Kidney glomerular epithelial cell (primary cell): ENCODE measurements around the gene LHX4.

Experiments used
- DNase-seq: peaks from one replicate; lab custom pipeline; 2025; lab: John Stamatoyannopoulos, UW

The LHX4 gene

DNA sequence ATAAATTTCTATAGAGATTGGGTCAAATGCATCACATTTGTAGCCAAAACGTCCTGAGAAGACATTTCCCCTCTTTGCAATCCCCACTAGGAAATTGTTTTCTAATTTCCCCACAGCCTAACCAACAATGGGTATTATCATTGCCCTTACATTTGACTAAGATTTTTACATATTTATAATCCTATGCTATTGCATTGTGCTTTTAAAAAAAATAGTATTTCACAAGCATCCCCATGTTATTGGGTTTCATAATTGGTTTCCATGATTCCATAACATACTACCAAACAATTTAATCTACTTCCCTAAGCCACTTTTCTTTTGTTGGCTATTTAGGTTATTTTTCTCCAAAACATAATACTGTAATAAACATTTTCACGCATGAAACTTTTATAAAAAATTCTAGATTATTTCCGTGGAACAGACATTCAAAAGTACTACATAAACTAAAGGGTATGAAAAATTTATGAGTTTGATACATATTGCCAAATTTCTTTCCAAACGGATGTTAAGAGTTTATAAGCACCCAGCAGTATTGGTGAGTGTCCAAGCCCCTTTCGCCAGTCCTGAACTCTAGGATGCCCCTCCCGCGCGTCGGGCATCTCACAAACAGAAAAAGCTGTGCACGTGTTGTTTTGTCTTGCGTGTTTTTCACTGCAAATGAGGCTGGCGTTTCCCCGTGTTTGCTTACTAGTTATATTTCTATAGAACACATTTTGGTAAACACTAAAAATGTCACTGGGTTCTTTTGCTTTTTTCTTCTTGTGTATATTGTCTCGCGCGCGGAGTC, 2.0 kb upstream of the LHX4 start:
- no peak for DNase-seq

GRCh38 chr1:180228648-180229482, 1.2 kb upstream of the LHX4 start:
- no peak for DNase-seq

DNA sequence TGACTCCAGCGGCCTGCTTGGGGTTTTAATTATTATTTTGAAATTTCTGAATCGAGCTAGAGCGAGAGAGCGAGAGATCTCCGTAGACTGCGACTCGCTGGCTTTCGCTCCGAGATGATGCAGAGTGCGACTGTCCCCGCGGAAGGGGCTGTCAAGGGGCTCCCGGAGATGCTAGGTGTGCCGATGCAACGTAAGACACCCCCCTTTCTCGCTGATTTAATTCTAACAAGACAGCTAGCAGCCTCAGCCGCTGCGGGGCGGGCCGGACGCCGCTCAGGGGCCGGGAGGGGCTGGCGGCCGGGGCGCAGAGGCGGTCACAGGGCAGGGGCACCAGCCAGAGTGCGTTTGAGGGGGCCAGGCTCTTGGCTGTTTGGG, 339 bp downstream of the LHX4 start:
- DNase-seq = no peak

GRCh38 chr1:180230791-180231505, 884 bp downstream of the LHX4 start:
- peak; percentile 51 for DNase-seq

- DNase-seq = peak; percentile 45
These were observed 1.4 kb downstream of the LHX4 start for GRCh38 chr1:180231506-180231921.

- no peak for DNase-seq
These were observed 1.9 kb downstream of the LHX4 start for GRCh38 chr1:180231936-180232335.

DNA sequence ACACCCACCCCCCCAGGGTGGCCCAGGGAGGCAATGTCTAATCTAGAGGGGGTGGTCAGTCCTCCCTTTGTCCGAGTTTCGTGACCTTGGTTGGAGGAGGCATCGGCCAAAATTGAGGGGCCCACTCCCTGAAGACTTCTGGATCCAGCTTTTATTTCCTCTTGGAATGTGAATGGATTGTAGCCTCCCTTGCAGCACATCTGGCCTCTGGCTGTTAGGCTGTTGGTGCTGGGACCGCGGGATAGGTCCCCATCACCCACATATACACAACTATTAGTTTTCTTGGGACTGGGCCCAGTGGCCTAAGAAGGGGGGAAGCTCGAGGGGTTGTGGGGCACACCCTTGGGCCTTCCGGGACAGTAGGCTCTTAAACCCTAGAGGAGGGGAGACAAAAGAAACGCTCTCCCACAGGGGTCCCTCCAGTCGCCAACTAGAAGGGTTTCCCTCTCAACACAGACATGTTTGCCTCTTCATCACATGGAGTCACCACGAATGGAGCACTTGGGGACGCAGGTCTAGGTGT, 2.5 kb downstream of the LHX4 start:
- DNase-seq = no peak

DNA sequence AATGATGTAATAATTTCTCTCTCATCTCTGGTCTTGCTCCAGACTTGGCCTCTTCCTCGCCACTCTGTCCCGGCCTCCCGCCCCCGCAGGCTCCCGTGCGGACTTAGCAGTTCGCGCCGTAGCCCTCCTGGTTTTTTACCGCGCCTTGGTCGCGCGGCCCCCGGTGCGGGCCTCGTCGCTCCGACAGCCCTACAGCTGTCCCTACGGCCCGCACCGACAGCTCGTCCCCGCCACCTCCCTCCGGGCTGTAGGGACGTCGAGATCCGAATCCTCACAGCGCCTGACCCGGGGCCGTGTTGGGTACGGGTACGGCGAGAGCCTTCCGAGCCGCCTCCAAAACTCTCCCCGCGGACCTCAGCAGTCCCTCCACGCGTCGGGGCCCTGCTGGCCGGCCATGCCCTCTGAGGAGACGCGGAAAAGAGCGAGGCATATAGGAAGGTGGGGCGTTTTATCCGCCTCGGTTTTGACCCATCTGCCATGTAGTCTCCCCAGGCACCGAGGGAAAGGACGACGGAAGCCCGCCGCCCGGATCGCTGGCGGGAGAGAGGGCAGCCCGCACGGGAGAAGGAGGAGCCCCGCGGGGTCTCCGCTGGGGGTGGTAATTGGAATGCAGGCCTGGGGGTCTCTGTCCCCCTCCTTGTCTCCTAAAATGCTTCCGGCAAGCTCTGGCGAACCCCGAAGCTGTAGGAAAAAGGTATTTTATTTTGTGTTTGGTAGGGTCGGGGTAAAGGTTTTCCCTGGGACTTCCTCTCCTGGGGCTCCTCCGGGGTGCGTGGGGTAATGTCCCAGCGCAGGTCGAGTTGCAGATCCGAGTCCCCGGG, 3.3 kb downstream of the LHX4 start:
- DNase-seq = no peak

- no peak for DNase-seq
These were observed 4.5 kb downstream of the LHX4 start for GRCh38 chr1:180234369-180235076.

DNA sequence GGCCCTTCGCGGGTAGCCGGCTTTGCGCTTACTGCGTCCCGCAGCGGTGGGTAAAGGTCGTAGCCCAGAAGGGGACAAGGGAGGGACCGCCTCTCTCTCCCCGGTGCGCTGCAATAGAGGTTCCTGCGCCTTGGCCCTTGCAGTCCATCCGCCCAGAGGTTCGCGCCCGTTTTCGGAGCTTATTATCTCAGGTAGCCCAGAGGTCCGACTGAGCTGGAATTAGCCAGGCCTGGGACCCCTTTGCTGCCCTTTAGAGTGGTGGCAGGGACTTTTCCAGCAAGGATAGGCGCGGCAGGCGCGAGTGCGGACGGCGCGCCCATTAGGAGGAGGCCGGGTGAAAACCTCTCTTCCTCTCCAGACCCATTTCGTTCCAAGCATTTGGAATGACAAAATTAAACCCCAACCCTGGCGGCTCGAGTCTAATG, 5.0 kb downstream of the LHX4 start:
- DNase-seq = no peak

- no peak for DNase-seq
These were observed 5.6 kb downstream of the LHX4 start for GRCh38 chr1:180235502-180236239.

DNA sequence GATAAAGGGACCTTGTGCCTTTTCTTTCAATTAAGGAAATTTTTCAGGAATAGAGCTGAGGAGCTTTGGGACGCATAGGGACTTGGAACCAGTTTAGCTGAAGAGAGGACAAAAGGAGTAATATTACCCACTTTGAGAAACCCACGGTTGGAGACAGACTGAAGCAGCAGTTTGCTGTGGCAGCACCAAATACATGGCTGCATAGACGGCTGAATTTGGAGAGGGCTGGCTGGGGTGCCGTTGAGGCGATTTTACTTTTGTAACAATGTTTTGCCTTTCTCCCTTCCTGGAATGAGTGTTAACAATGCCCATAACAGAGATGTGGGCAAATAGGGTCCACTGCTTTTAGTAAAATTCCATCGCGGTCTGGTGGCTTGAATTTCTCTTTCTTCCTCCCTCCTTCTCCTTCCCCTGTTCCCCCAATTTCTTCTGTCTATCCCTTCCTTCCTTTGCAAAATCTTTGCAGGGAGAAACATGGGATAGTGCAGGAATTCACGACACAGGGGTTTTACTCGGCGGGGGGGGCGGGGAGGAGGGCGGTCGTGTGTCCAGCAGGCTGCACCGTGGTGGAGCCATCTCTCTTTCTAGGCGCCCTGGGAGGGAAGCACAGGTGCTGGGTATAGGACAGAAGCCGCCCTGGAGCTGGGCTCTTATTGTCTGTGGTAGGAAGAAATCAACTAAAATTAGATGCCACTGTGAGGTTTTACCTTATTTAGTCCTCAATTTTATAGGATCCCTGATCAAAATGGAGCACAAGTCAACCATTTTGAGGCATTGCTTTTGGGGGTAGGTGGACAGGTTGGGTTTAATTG, 6.8 kb downstream of the LHX4 start:
- no peak for DNase-seq

DNA sequence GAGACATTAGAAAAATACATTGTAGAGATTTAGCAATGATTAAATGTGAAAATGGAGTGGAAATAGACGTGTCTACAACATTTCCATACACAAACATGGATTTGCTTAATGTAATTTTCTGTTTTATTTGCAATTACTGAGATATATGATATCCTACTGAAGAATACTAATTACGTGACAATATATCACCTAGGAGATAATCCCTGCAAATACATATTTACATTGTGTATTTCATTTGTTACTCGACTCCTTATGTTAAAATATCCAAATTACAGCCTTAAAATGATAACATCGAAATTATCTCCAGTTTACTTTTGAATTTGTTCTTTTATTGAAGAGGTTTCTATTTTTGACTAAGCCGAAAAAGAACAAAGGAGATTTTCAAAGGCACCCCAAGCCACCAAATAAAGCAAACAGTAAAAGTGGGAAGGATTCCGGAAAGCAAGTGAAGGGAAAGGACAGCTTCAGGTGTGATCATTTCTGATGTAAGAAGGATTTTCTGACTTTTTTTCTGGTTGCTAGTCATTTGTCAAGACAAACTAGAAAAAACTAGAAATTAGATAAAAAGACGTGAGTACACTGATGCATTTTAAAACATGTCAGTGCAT, 7.9 kb downstream of the LHX4 start:
- no peak for DNase-seq

DNA sequence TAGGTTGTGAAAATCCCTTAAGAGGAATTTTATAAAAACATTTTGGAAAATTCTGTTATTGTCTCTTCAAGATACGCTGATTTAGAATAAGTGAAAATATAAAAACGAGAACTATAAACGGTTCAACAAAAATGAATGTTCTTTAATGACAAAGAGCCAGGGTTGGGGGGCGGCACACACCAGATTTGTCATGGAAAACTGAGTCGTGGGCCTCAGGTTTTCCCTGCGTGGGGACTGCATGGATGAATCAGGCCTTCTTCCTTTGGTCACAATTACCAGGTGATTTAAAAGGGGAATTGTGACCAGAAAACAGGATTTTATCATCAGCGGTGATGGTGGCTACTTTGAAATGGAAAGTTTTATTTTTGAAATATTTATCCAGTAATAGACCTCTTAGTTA, 8.6 kb downstream of the LHX4 start:
- no peak for DNase-seq

DNA sequence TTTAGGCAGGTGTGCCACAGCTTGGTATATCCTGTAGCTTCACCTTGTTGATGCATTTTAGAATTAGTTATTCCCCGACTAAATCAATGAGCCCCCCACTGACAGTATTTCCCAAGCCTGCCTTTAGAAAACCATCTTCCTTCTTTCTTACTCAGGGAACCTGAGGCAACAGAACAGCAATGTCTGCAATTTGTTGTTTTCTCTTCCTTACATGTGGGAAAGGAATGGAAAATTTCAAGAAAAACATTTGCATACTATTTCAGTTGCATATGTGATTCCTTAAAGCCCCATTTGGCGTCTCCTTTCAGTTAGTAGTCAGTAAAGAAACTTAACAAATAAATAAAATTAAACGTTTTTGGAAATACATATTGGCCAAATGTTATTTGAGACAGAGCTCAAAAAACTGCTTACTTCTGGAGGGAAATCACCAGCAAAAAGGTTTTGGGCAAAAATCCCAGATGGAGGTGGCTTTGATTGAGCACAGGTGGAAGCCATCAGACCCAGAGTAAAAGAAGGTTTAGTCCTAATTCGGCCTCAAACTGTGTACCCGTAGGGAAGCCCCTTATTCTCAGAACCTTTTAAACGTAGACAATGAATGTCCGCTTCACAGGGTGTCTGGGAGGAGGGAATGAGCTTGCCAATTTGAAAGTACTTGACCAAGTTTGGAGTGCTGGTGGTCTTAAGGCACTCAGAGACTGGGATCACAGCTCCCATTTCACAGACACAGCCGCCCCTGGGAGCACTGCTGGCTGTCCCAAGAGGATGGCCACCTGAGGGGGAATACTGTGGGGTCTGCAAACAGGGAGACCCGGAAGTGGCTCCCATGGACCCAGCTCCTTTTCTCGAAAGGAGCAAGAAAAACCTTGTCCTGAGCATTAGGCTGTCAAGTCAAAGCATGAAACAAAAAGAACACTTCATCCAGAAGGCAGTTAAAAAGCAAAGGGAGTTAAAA, 9.4 kb downstream of the LHX4 start:
- no peak for DNase-seq

- no peak for DNase-seq
These were observed 11.9 kb downstream of the LHX4 start for GRCh38 chr1:180241716-180242544.
